ENCODE data around the gene CIAO3. TPM values are rescaled to one million over a fixed set of nuclear protein-coding genes. Genes with fewer than 3 reads are reported as not detected.

Gene CIAO3
- total RNA-seq, 1 experiment from 2014 or later: 31.1 TPM

- intact Hi-C loops (cut with micrococcal nuclease): loop anchor here (5.0 kb wide), 1 partner anchor 60 kb away; the partner anchor contains the start of genes CHTF18 and RPUSD1
- DNase-seq (ENCODE audit: unreplicated experiment): no peak
- TSS peak; percentile 15 for BruUV-seq (replicated peaks)
- TF ChIP-seq CTCF (IDR thresholded peaks at IDR 0.05; ENCODE audit: unreplicated experiment): no peak
- H3K27ac Mint-ChIP-seq (ENCODE audit: low read depth, unreplicated experiment): no peak overlapping the region
- peak overlapping the region; percentile 65 for H3K4me3 Mint-ChIP-seq (ENCODE audit: unreplicated experiment)
- POLR2A ChIA-PET: interaction anchor here (0.7 to 9.6 kb wide), 15 partner anchors 8 to 327 kb away, joined by 3 to 124 read pairs (median 7); partner anchors contain the start of genes CIAO3, METRN, MSLN and RPUSD1
- H3K4me1 Mint-ChIP-seq (ENCODE audit: insufficient read depth, unreplicated experiment): no peaks in the 10 kb centered on the region
- H3K9me3 Mint-ChIP-seq (ENCODE audit: unreplicated experiment): no peaks in the 10 kb centered on the region
- H3K36me3 Mint-ChIP-seq (ENCODE audit: insufficient read depth, unreplicated experiment): peaks cover 43% of the 10 kb centered on the region
- no peaks in the 10 kb centered on the region for H3K27me3 Mint-ChIP-seq (ENCODE audit: insufficient read depth, unreplicated experiment)
- CTCF ChIA-PET: interaction anchor here (0.6 to 1.1 kb wide), 4 partner anchors 15 to 135 kb away, joined by 3 to 5 read pairs (median 4); no protein-coding TSS in a partner anchor
Observed at GRCh38 chr16:727291-727977, 13.4 kb downstream of the CIAO3 start.

- no peaks in the 10 kb centered on the region for H3K27me3 Mint-ChIP-seq (ENCODE audit: insufficient read depth, unreplicated experiment)
- no peaks in the 10 kb centered on the region for H3K9me3 Mint-ChIP-seq (ENCODE audit: unreplicated experiment)
- intact Hi-C loops (cut with micrococcal nuclease): loop anchor here (5.0 kb wide), 1 partner anchor 61 kb away; the partner anchor contains the start of genes CHTF18 and RPUSD1
- H3K27ac Mint-ChIP-seq (ENCODE audit: low read depth, unreplicated experiment): no peak within 1 kb of the TSS
- H3K4me1 Mint-ChIP-seq (ENCODE audit: insufficient read depth, unreplicated experiment): no peaks in the 10 kb centered on the region
- POLR2A ChIA-PET: interaction anchor here (0.6 to 9.6 kb wide), 16 partner anchors 7 to 328 kb away, joined by 3 to 124 read pairs (median 6); partner anchors contain the start of genes CIAO3, METRN, MSLN and STUB1
- peak within 1 kb of the TSS; percentile 65 for H3K4me3 Mint-ChIP-seq (ENCODE audit: unreplicated experiment)
- no peak for TF ChIP-seq CTCF (IDR thresholded peaks at IDR 0.05; ENCODE audit: unreplicated experiment)
- CTCF ChIA-PET: interaction anchor here (0.6 to 1.6 kb wide), 7 partner anchors 11 to 1703 kb away, joined by 3 to 5 read pairs (median 3); no protein-coding TSS in a partner anchor
- peaks cover 38% of the 10 kb centered on the region for H3K36me3 Mint-ChIP-seq (ENCODE audit: insufficient read depth, unreplicated experiment)
- BruUV-seq (replicated peaks): no TSS peak
- DNase-seq (ENCODE audit: unreplicated experiment): peak; percentile 39
Observed at GRCh38 chr16:726438-727290, 14.1 kb downstream of the CIAO3 start, which contains the start of the genes CCDC78 and HAGHL. CCDC78 (minus strand) TSS chr16:726443; CDS start chr16:726367, 76 bp downstream. HAGHL (plus strand) TSS chr16:727106; CDS start chr16:727510, 404 bp downstream.

- Mint-ChIP-seq H3K4me3 (ENCODE audit: unreplicated experiment) (peak overlapping the region; percentile 65), H3K4me1 (ENCODE audit: insufficient read depth, unreplicated experiment) (no peaks in the 10 kb centered on the region), H3K9me3 (ENCODE audit: unreplicated experiment) (no peaks in the 10 kb centered on the region), H3K36me3 (ENCODE audit: insufficient read depth, unreplicated experiment) (peaks cover 37% of the 10 kb centered on the region), H3K27me3 (ENCODE audit: insufficient read depth, unreplicated experiment) (no peaks in the 10 kb centered on the region), H3K27ac (ENCODE audit: low read depth, unreplicated experiment) (no peak overlapping the region)
- DNase-seq (ENCODE audit: unreplicated experiment): no peak
- no TSS peak for BruUV-seq (replicated peaks)
- intact Hi-C loops (cut with micrococcal nuclease): loop anchor here (5.0 kb wide), 1 partner anchor 61 kb away; the partner anchor contains the start of genes CHTF18 and RPUSD1
- CTCF ChIA-PET: interaction anchor here (0.6 to 1.6 kb wide), 6 partner anchors 10 to 1704 kb away, joined by 3 to 5 read pairs (median 3); no protein-coding TSS in a partner anchor
- no peak for TF ChIP-seq CTCF (IDR thresholded peaks at IDR 0.05; ENCODE audit: unreplicated experiment)
- POLR2A ChIA-PET: interaction anchor here (0.5 to 9.6 kb wide), 14 partner anchors 11 to 78 kb away, joined by 3 to 124 read pairs (median 4); partner anchors contain the start of genes CIAO3, METRN, MSLN and STUB1
Observed at GRCh38 chr16:726188-726437, 14.7 kb downstream of the CIAO3 start.

All from MCF 10A (cell line).